HG02642 (cell line): ENCODE data around the gene UBE2E2.

Source experiments
- ATAC-seq: cut with Tn5 transposase; IDR thresholded peaks from one replicate; pipeline ENCODE4 v1.9.1; 2021; ENCODE audit warnings: mild to moderate bottlenecking; ENCODE audit not compliant: unreplicated experiment, poor library complexity

UBE2E2 gene

DNA sequence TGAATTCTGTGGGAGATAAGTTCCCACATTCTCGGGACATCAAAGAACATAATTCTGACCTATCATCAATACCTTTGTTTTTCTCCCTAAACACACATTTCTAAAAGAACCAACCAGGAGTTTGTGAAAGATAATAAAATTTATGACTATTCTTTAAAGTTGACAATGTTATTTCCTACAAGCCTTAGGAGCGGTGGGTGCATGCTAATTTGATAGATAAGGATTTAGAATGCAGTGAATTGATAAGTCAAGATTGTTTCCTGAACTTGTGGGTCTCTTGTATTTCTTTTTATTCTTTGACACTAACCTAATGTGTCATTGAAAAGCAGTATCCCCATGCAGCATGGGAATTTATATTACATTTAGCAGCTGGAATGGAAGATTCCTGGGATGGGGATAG lies 10.3 kb upstream of the UBE2E2 start:
- ATAC-seq: no peak

- ATAC-seq: no peak
Observed at GRCh38 chr3:23193831-23194230, 9.3 kb upstream of the UBE2E2 start.

DNA sequence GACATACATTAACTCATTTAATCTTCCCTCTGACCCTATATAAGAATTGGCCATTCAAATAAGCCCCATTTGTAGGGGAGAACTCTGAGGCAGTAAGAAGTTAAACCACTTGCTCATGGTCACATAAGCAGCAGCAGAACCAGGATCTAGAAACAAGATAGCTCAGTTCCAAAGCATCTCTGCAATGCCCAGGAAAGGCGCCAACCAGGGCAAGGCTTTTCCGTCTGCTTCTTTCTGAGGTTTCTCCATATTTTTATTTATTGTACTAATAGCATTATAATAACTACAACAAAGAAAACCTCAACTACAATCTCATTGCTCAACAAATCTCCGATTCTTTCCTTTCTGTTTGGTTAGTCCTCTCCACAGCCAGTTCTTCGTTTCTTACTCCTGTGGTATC lies 4.3 kb upstream of the UBE2E2 start:
- ATAC-seq: no peak

GRCh38 chr3:23199649-23200048 lies 3.5 kb upstream of the UBE2E2 start:
- ATAC-seq: no peak

- ATAC-seq: no peak
Observed at GRCh38 chr3:23201154-23201838, 1.8 kb upstream of the UBE2E2 start.

DNA sequence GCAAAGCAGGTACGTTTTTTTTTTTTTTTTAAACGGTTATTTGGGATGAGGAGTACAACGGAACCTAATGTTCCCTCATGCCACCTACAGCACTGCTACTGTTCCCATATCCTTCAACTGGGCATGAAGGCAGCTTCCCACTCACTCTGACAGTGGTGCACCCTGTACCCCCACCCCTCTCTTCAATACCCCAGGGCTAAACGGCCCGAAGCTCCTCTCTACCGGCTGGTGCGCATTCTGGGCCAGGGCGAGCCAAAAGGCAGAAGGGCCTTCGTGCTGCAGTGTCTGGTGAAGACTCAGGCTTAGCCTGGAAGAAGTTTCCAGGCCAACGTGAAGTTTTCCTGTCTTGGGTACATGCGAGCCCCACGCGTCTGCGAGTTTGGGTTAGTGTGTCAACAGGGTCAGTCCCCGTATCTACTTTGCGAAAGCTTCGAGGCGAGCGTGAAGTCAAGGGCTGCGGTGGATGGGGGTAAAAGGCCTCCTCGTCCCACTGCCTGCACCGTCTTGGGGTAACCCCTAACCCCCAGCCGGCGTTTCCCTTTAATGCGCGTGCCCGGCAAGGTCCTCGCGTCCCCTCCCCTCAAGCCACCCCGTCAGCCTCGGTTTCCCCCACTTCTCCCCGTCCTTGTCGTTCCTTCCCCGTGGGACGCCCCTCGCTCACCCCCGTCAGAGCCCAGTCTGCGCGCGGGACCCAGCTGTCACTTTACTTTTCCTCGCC lies 765 bp upstream of the UBE2E2 start:
- ATAC-seq: peak; percentile 43

DNA sequence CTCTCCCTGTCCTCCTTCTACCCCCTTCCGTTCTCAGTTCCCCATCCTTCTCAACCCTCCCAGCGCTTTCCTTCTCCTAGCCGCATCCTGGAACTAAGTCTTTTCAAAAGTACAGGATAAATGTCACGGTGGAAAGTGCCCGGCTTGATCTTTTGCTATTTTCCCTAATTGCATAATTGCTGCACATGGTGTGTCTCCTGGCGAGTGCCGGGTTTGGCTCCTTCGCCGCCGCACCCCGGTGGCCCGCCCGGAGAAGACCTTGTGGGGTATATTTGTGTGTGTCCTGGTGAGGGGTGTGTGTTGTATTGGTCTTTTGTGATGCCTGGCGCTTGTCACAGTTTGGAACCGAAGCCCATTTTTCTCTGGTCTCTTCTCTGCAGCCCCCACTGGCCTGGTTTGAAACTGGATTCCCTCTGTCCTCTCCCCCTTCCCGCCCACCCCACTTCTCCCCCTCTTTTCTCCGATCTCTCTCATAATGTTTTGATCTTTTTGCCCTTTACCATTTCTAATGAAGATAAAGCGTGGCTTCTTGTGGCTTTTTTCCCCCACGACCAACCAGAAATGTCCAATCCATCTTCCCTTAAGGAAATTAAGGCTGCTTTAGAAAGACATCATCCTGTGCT lies 692 bp downstream of the UBE2E2 start:
- ATAC-seq: peak; percentile 14

GRCh38 chr3:23206366-23206765 lies 3.2 kb downstream of the UBE2E2 start:
- ATAC-seq: no peak

GRCh38 chr3:23209103-23209502 lies 6.0 kb downstream of the UBE2E2 start:
- no peak for ATAC-seq

GRCh38 chr3:23209747-23210487 lies 6.8 kb downstream of the UBE2E2 start:
- ATAC-seq: no peak

- no peak for ATAC-seq
Observed at GRCh38 chr3:23213813-23214212, 10.7 kb downstream of the UBE2E2 start.

DNA sequence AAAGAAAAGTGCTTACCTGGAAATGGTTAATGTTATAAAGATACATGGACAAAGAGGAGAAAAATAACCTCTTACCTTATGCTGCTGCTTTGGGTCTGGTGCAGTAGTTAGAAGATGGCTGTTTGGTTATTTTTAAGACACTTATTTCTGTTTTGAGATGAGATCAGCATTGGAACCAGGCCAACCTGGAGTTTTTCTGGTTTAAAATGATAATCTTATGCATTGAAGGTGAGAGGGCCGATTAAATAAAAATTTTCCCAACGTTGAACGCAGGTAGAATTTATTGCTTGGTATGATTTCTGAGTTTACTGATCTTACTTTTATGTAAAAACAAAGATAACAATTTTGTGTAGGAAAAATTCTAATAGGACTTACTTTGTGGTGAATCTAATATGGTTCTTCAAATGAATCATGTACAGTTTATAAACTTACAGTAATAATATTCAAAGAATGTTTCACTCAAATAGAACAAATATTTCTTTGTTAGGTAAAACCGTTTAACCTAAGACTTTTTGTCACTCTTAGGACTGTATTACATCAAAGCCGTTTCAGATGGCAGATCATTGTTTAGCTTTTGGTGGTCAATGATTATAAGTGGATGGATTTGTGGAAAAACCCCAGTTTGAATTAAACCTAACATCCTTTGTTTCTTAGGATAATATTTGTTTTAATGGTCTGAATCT lies 14.9 kb downstream of the UBE2E2 start:
- no peak for ATAC-seq

DNA sequence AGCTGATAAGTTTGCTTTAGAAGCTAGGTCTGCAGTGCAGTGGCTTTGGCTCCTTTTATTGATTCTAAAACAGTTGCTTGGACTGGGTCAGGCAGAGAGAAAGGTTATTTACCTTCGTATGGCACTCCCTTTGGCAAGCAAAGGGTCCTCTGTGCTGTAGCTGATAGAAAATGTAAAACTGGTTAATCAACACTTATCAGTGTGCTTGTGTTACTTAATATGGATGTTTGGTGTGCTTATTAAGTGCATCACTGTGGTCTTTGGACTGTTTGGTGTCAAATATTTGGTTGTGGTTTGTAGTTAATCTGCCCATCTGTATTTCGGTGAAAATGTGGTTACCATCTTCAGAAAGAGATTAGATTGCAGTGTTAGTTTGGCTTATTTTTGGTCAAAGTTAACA lies 16.0 kb downstream of the UBE2E2 start:
- peak; percentile 49 for ATAC-seq

- peak; percentile 45 for ATAC-seq
Observed at GRCh38 chr3:23219552-23219951, 16.4 kb downstream of the UBE2E2 start.

- ATAC-seq: no peak
Observed at GRCh38 chr3:23221136-23221535, 18.0 kb downstream of the UBE2E2 start.

GRCh38 chr3:23232016-23232415 lies 28.9 kb downstream of the UBE2E2 start:
- ATAC-seq: no peak

DNA sequence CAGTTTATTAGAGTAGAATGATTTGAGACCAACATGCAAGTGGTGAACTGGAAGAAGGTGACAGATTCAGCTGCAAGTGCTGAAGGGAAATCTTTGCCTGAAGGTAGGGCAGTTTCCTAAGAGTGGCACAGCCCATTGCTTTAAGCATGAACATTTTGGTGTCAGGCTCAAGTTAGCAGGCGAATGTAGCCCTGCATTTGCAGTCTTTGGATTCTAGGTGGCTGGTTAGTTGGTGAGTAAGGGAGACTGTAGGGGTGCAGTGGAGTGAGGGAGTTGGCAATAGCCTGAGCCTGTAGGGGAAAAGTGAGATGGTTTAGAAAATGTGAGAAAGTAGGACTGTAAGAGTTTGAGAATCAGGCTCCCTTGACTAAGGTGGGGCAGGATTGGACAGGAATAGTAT lies 29.7 kb downstream of the UBE2E2 start:
- no peak for ATAC-seq

DNA sequence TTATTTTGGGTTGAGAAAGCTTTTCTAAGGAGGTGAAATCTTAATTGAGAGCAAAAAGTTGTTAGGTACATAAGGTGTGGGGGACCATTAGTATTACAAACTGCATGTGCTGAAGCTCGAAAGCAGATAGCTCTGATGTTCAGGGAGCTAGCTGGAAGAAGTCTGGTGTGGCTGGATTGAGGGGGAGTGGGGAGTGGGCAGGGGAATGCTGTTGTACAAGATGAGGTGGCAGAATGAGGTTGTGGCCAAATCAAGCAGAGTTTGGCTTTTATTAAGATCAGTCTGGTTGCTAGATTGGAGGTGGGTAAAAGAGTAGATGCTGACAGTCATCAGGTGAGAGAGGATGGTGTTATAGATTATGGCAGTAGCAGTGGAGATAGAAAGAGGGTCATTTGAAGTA lies 32.1 kb downstream of the UBE2E2 start:
- no peak for ATAC-seq

- no peak for ATAC-seq
Observed at GRCh38 chr3:23236890-23237289, 33.8 kb downstream of the UBE2E2 start.

DNA sequence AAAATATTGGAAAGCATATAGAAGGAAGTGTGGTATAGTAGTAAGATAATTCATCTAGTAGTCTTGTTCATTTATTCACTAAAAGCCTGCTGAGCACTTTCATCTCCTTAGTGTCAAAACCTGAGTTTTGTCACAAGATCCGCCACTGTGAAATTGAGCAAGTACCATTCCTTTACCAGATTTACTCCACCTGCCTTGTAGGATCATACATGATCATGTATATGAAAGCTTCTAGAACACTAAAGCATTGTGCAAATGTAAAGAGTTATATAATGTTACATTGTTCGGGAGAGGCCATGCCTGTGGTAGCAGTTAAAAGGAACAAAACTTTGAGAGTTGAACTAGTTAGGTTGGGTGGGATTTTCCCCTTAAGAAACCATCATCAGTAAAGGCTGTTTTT lies 35.0 kb downstream of the UBE2E2 start:
- ATAC-seq: no peak
